SK-N-SH treated with all-trans-retinoic acid at 6 μM for 48 hours (cell line): ENCODE data around the gene EEF1AKMT4.

Experiments
- CSDC2 ChIP-seq: fragments of 250-450 bp; sonication (Bioruptor Pico); IDR thresholded peaks from 2 replicates; pipeline ENCODE4 v1.5.0; 2020; ENCODE audit warnings: mild to moderate bottlenecking, moderate library complexity
- ESRRG ChIP-seq: fragments of 250-450 bp; sonication (Bioruptor Pico); IDR thresholded peaks from 2 replicates; pipeline ENCODE4 v1.6.1; 2021; ENCODE audit warnings: mild to moderate bottlenecking
- GLIS3 ChIP-seq: fragments of 250-450 bp; sonication (Bioruptor Pico); IDR thresholded peaks from 2 replicates; pipeline ENCODE4 v1.5.0; 2020; ENCODE audit warnings: mild to moderate bottlenecking, moderate library complexity
- PPARA ChIP-seq: fragments of 250-450 bp; sonication (Bioruptor Pico); IDR thresholded peaks from 2 replicates; pipeline ENCODE4 v1.5.0; 2020; ENCODE audit warnings: mild to moderate bottlenecking, borderline replicate concordance
- ZFP30 ChIP-seq: fragments of 450-650 bp; formaldehyde crosslinking; IDR thresholded peaks from 2 replicates; pipeline ENCODE4 v1.5.0; 2022; ENCODE audit warnings: mild to moderate bottlenecking, moderate library complexity
- ZNF8 ChIP-seq: fragments of 450-650 bp; formaldehyde crosslinking; IDR thresholded peaks from 2 replicates; pipeline ENCODE4 v1.5.0; 2020; ENCODE audit warnings: mild to moderate bottlenecking, moderate library complexity
- TF ChIP-seq, protein P1 (sequence below): fragments of 250-450 bp; sonication (Bioruptor Pico); IDR thresholded peaks from 2 replicates; pipeline ENCODE4 v1.8.0; 2021; ENCODE audit warnings: low read depth, mild to moderate bottlenecking, moderate library complexity, borderline replicate concordance
- TF ChIP-seq, protein P2 (sequence below): fragments of 250-450 bp; sonication (Bioruptor Pico); IDR thresholded peaks from 2 replicates; pipeline ENCODE4 v1.5.1; 2020; ENCODE audit warnings: low read depth, mild to moderate bottlenecking, moderate library complexity

DNA sequence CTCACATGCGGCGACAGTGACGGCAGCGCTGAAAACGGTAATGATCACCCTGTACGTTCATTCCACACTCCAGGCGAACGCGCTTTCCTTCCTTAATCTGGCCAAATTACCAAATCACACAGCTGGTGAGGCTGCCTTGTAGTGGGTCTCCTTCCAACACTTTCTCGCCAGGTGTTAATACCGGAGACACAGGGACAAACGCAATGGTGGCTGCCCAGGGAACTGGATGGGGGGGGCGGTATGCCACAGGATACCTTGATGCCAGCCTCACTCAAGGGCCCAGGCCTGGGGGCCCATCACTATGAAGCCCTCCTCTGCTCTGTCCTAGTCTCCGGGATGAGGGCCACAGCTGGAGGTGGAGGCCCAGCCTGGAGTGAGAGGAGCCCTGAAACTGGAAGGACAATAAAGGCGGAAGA, 13.3 kb downstream of the EEF1AKMT4 start:
- TF ChIP-seq ZNF8 (CRISPR knock-in tag): no peak
- no peak for TF ChIP-seq GLIS3 (CRISPR knock-in tag)
- TF ChIP-seq PPARA (CRISPR knock-in tag): no peak
- TF ChIP-seq, protein P1, sequence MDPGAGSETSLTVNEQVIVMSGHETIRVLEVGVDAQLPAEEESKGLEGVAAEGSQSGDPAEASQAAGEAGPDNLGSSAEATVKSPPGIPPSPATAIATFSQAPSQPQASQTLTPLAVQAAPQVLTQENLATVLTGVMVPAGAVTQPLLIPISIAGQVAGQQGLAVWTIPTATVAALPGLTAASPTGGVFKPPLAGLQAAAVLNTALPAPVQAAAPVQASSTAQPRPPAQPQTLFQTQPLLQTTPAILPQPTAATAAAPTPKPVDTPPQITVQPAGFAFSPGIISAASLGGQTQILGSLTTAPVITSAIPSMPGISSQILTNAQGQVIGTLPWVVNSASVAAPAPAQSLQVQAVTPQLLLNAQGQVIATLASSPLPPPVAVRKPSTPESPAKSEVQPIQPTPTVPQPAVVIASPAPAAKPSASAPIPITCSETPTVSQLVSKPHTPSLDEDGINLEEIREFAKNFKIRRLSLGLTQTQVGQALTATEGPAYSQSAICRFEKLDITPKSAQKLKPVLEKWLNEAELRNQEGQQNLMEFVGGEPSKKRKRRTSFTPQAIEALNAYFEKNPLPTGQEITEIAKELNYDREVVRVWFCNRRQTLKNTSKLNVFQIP (CRISPR knock-in tag): no peak
- no peak for TF ChIP-seq CSDC2 (CRISPR knock-in tag)
- TF ChIP-seq ZFP30 (CRISPR knock-in tag): no peak
- TF ChIP-seq ESRRG: no peak
- TF ChIP-seq, protein P2, sequence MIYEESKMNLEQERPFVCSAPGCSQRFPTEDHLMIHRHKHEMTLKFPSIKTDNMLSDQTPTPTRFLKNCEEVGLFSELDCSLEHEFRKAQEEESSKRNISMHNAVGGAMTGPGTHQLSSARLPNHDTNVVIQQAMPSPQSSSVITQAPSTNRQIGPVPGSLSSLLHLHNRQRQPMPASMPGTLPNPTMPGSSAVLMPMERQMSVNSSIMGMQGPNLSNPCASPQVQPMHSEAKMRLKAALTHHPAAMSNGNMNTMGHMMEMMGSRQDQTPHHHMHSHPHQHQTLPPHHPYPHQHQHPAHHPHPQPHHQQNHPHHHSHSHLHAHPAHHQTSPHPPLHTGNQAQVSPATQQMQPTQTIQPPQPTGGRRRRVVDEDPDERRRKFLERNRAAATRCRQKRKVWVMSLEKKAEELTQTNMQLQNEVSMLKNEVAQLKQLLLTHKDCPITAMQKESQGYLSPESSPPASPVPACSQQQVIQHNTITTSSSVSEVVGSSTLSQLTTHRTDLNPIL: no peak
